HepG2 (cell line): ENCODE data around the gene TBX6. TPM values are rescaled to one million over a fixed set of nuclear protein-coding genes. Genes with fewer than 3 reads are reported as not detected.
"Not testable (repeated sequence)": the region's sequence is repeated elsewhere in the genome, so short reads cannot be mapped to it uniquely, and the experiment has no call there.

Experiments
- ATAC-seq: fragments of 200-7000 bp; cut with Tn5 transposase; 3 replicates; pipeline ENCODE4 v1.9.1; 2020; ENCODE audit warnings: mild to moderate bottlenecking, moderate library complexity
- BruUV-seq: library from RNA; stranded (reverse); fragments of 400-500 nt; replicated peaks from 2 replicates; lab custom pipeline; 2021; lab: Mats Ljungman, UMichigan
- CTCF ChIA-PET: fragments of 300-600 bp; formaldehyde crosslinking; extraction: SDS; loops from one replicate; lab custom pipeline; 2021; ENCODE audit warnings: low total read pairs, inconsistent platforms, low intra/inter-chr PET ratio; lab: Yijun Ruan, JAX
- POLR2A ChIA-PET: fragments of 350-600 bp; sonication (Branson Sonifier 250); formaldehyde crosslinking; loops from one replicate; lab custom pipeline; 2020; ENCODE audit warnings: antibody characterized with exemption, inconsistent platforms; lab: Yijun Ruan, JAX
- DNase-seq: peaks from one replicate; pipeline ENCODE4 v3.0.0-alpha.2; 2015; ENCODE audit warnings: low spot score
- FAIRE-seq: peaks from 3 replicates; lab custom pipeline; 2011; peaks lifted over from hg19 to GRCh38; lab: Jason Lieb, UNC
- H2AFZ ChIP-seq: one replicate; pipeline ENCODE4 v1.6.1; 2011; ENCODE audit warnings: low read length, inconsistent platforms
- H3K27ac ChIP-seq: fragments of 300-600 bp; 3 replicates; pipeline ENCODE4 v1.8.0; 2011; ENCODE audit warnings: mixed run types, mild to moderate bottlenecking, mixed read lengths, low read length, inconsistent platforms; ENCODE audit not compliant: insufficient read depth; ENCODE audit errors: extremely low read length
- H3K27me3 ChIP-seq, 2 experiments: fragments of 200-600 bp in 1 of 2; 2 replicates in 1 of 2; 3 replicates in 1 of 2; pipeline versions ENCODE4 v1.6.0 to v1.8.0; 2011; ENCODE audit warnings: low read length in 2 of 2, mild to moderate bottlenecking in 2 of 2, moderate library complexity in 2 of 2, inconsistent platforms in 1 of 2; ENCODE audit not compliant: insufficient read depth in 2 of 2, control insufficient read depth in 1 of 2
- H3K36me3 ChIP-seq, 2 experiments: fragments of 200-600 bp in 1 of 2; replicated peaks in 1 of 2; 2 replicates in 1 of 2; 3 replicates in 1 of 2; pipeline versions ENCODE4 v1.5.1 to v1.8.0; 2011; ENCODE audit warnings: low read length in 2 of 2, inconsistent platforms in 1 of 2; ENCODE audit not compliant: insufficient read depth in 2 of 2, control insufficient read depth in 1 of 2
- H3K4me1 ChIP-seq: 2 replicates; pipeline ENCODE4 v1.5.1; 2012; ENCODE audit warnings: low read length, inconsistent platforms; ENCODE audit not compliant: insufficient read depth
- H3K4me2 ChIP-seq: 2 replicates; pipeline ENCODE4 v1.6.0; 2011; ENCODE audit warnings: low read depth, low read length, inconsistent platforms
- H3K4me3 ChIP-seq, 3 experiments: fragments of 200-600 bp in 1 of 3; sonication (generic), shearing (Covaris generic) in 1 of 3; replicated peaks in 1 of 3; 2 replicates each; pipeline ENCODE4 v1.5.1; 2011 to 2016; ENCODE audit warnings: low read length in 3 of 3, inconsistent platforms in 2 of 3, low read depth in 2 of 3, mild to moderate bottlenecking in 2 of 3, control low read depth in 1 of 3, mixed read lengths in 1 of 3; ENCODE audit not compliant: insufficient read depth in 1 of 3
- H3K79me2 ChIP-seq: one replicate; pipeline ENCODE4 v1.6.1; 2011; ENCODE audit warnings: low read length, inconsistent platforms; ENCODE audit not compliant: insufficient read depth
- H3K9ac ChIP-seq: 2 replicates; pipeline ENCODE4 v1.6.0; 2011; ENCODE audit warnings: mild to moderate bottlenecking, low read depth, low read length, inconsistent platforms; ENCODE audit not compliant: insufficient read depth
- H3K9me3 ChIP-seq: 2 replicates; pipeline ENCODE4 v1.5.1; 2012; ENCODE audit warnings: mild to moderate bottlenecking, low read length
- H4K20me1 ChIP-seq: 2 replicates; pipeline ENCODE4 v1.6.0; 2011; ENCODE audit warnings: inconsistent platforms, mild to moderate bottlenecking, low read length, moderate library complexity; ENCODE audit not compliant: insufficient read depth
- EHMT2 ChIP-seq: fragments of 200-600 bp; sonication (generic); IDR thresholded peaks from 2 replicates; pipeline ENCODE4 v1.7.0; 2017; ENCODE audit warnings: antibody characterized with exemption, low read depth, low read length, borderline replicate concordance
- KMT2A ChIP-seq: sonication (generic); formaldehyde crosslinking; IDR thresholded peaks from 2 replicates; pipeline ENCODE4 v1.4.0; 2020; ENCODE audit warnings: missing genetic modification reagents
- MIXL1 ChIP-seq: IDR thresholded peaks from 2 replicates; pipeline ENCODE4 v1.6.1; 2016
- PRMT3 ChIP-seq: sonication (generic); formaldehyde crosslinking; IDR thresholded peaks from 2 replicates; pipeline ENCODE4 v1.8.1; 2022; ENCODE audit warnings: low read depth, mild to moderate bottlenecking, moderate library complexity, missing genetic modification reagents, borderline replicate concordance
- SRY ChIP-seq: sonication (generic); formaldehyde crosslinking; IDR thresholded peaks from 2 replicates; pipeline ENCODE4 v1.8.0; 2022; ENCODE audit warnings: mild to moderate bottlenecking, missing genetic modification reagents
- TOPORS ChIP-seq: sonication (generic); formaldehyde crosslinking; IDR thresholded peaks from 2 replicates; pipeline ENCODE4 v1.8.0; 2023; ENCODE audit warnings: mild to moderate bottlenecking, missing genetic modification reagents
- ZNF121 ChIP-seq: sonication (generic); formaldehyde crosslinking; IDR thresholded peaks from 2 replicates; pipeline ENCODE4 v1.5.0; 2020; ENCODE audit warnings: mild to moderate bottlenecking, missing genetic modification reagents
- ZNF234 ChIP-seq: sonication (generic); formaldehyde crosslinking; conservative IDR thresholded peaks from 2 replicates; pipeline ENCODE4 v1.5.1; 2020; ENCODE audit warnings: mild to moderate bottlenecking, missing genetic modification reagents
- ZNF7 ChIP-seq: IDR thresholded peaks from 2 replicates; pipeline ENCODE4 v1.6.1; 2016; ENCODE audit warnings: missing biosample characterization, missing genetic modification reagents
- WGBS: methylation state at CpG from one replicate; pipeline ENCODE4 v1.1.6; 2017; ENCODE audit warnings: low lambda C conversion rate; 5-methylcytosine and 5-hydroxymethylcytosine counted together
- in situ Hi-C: cut with HindIII; loops from 2 replicates; pipeline ENCODE4 v1.10.0; 2017; ENCODE audit warnings: low pct_unique_long_range_greater_than_20kb; ENCODE audit not compliant: extremely low pct_ligation_motif_present
- intact Hi-C: fragments of 100-400 bp; cut with micrococcal nuclease; formaldehyde crosslinking; loops from one replicate; pipeline ENCODE4 v1.10.0; 2022; ENCODE audit not compliant: unreplicated experiment
- polyA plus RNA-seq, 8 experiments: library from polyadenylated mRNA; depleted of rRNA in 3 of 8; stranded (reverse) in 7 of 8; unstranded in 1 of 8; fragments of >200 nt; fragmentation: Illumina TruSeq in 4 of 8; extraction: Trizol in 4 of 8; gene quantifications; 2 replicates each; pipeline versions ENCODE4 v1.2.1 to v1.2.3, GENCODE V29; 2011 to 2016; ENCODE audit warnings: low read depth in 4 of 8, missing spikeins in 1 of 8, mixed read lengths in 1 of 8; ENCODE audit not compliant: insufficient read depth in 1 of 8
- total RNA-seq, 5 experiments: library from RNA; depleted of rRNA; stranded (reverse); fragments of >200 nt; fragmentation: Illumina TruSeq; extraction: Trizol; gene quantifications; 2 replicates each; pipeline ENCODE4 v1.2.3, GENCODE V29; 2016; ENCODE audit warnings: low read depth in 1 of 5
- TF ChIP-seq, protein P1 (sequence below): sonication (generic); formaldehyde crosslinking; IDR thresholded peaks from 2 replicates; pipeline ENCODE4 v1.5.1; 2020; ENCODE audit warnings: missing genetic modification reagents, mild to moderate bottlenecking, borderline replicate concordance

Gene TBX6
- total and polyA plus RNA-seq, 2 of the 13 experiments (the other 11 are each of a cell fraction or from before 2014, with no cell fraction given): 0.24 to 0.42 TPM

- H4K20me1 ChIP-seq, DNase-seq, H2AFZ ChIP-seq, intact Hi-C loops, BruUV-seq, H3K4me2 ChIP-seq, H3K27ac ChIP-seq, H3K79me2 ChIP-seq, H3K36me3 ChIP-seq, FAIRE-seq, H3K9ac ChIP-seq, CTCF ChIA-PET, H3K9me3 ChIP-seq, H3K4me3 ChIP-seq, in situ Hi-C loops, ATAC-seq, POLR2A ChIA-PET: not testable (repeated sequence)
- H3K4me1 ChIP-seq: peaks cover 11% of the 10 kb centered on the region
- 7% methylated on average over 5 of the region's 5 CpGs for WGBS
- H3K27me3 ChIP-seq: peaks cover 0 to 19% of the 10 kb centered on the region in 2 experiments; a peak in 2 of 5 replicates
- TF ChIP-seq ZNF121 (CRISPR knock-in tag): peak; percentile 78; the same call in 1 of the 2 replicates
Observed at GRCh38 chr16:30040690-30041089, 51.0 kb downstream of the TBX6 start.

DNA sequence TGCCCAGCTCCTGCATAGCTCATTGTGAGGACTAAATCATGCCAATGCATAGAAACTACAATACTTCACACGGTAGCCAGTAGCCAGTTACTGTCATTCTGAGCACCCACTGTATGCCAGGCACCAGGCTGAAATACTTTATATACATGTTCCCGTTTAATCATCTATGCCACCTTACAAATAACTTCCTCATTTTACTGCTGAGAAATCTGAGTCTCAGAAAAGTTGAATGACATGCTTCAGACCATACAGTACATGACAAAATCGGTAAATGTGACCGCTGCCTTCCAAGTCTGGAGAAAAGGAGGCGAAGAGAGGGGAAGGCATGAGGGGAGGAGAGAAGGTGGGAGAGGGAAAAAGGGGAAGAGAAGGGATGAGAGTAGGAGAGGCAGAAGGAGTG, 51.5 kb downstream of the TBX6 start:
- intact Hi-C loops: no loop called here
- TF ChIP-seq KMT2A: no peak
- TF ChIP-seq ZNF7 (CRISPR knock-in tag): no peak
- no peak for TF ChIP-seq TOPORS (CRISPR knock-in tag)
- TF ChIP-seq ZNF234: no peak
- TF ChIP-seq SRY (CRISPR knock-in tag): no peak
- TF ChIP-seq EHMT2: no peak
- TF ChIP-seq, protein P1, sequence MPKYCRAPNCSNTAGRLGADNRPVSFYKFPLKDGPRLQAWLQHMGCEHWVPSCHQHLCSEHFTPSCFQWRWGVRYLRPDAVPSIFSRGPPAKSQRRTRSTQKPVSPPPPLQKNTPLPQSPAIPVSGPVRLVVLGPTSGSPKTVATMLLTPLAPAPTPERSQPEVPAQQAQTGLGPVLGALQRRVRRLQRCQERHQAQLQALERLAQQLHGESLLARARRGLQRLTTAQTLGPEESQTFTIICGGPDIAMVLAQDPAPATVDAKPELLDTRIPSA (CRISPR knock-in tag): no peak
- no peak for TF ChIP-seq PRMT3
- TF ChIP-seq MIXL1 (CRISPR knock-in tag): no peak
- Histone ChIP-seq H3K9ac (no peak overlapping the region), H3K4me1 (peaks cover 8% of the 10 kb centered on the region; the same call in 1 of the 2 replicates), H2AFZ (no peak overlapping the region), H3K27ac (no peak overlapping the region), H4K20me1 (no peaks in the 10 kb centered on the region), H3K79me2 (no peaks in the 10 kb centered on the region), H3K36me3 (no peaks in the 10 kb centered on the region), H3K4me3 (no peak overlapping the region), H3K4me2 (no peak overlapping the region), H3K27me3 (peaks cover 0 to 16% of the 10 kb centered on the region in 2 experiments; a peak in 2 of 5 replicates), H3K9me3 (no peaks in the 10 kb centered on the region)
- ATAC-seq (no peak), DNase-seq (no peak), FAIRE-seq (no peak)
- 22% methylated on average over 5 of the region's 5 CpGs for WGBS
- no TSS peak for BruUV-seq
- ChIA-PET CTCF (no interaction called here), POLR2A (no interaction called here)
- in situ Hi-C loops: no loop called here

Other genes with a start within 250 kb of the TBX6 start
- 39.2 and 54.9 TPM in 2 replicates for gene CDIPT, start 228.7 kb downstream of the TBX6 start, total RNA-seq (2016; rRNA removed; fragmentation: Illumina TruSeq; extraction: Trizol)
- gene CDIPT, start 228.7 kb downstream of the TBX6 start, polyA plus RNA-seq (2011; rRNA removed): 97.5 and 109 TPM in 2 replicates
- gene SEZ6L2, start 192.4 kb downstream of the TBX6 start, total RNA-seq (2016; rRNA removed; fragmentation: Illumina TruSeq; extraction: Trizol): 6.6 and 14.9 TPM in 2 replicates
- 16.9 and 30.7 TPM in 2 replicates for gene SEZ6L2, start 192.4 kb downstream of the TBX6 start, polyA plus RNA-seq (2011; rRNA removed)
- 15.6 and 19.7 TPM in 2 replicates for gene ASPHD1, start 191.4 kb downstream of the TBX6 start, total RNA-seq (2016; rRNA removed; fragmentation: Illumina TruSeq; extraction: Trizol)
- gene ASPHD1, start 191.4 kb downstream of the TBX6 start, polyA plus RNA-seq (2011; rRNA removed): 13.1 and 15.6 TPM in 2 replicates
- 3.9 and 6.3 TPM in 2 replicates for gene KCTD13, start 165.7 kb downstream of the TBX6 start, total RNA-seq (2016; rRNA removed; fragmentation: Illumina TruSeq; extraction: Trizol)
- gene KCTD13, start 165.7 kb downstream of the TBX6 start, polyA plus RNA-seq (2011; rRNA removed): 14.7 and 15.2 TPM in 2 replicates
- gene TMEM219, start 129.8 kb downstream of the TBX6 start, total RNA-seq (2016; rRNA removed; fragmentation: Illumina TruSeq; extraction: Trizol): 64.5 and 105 TPM in 2 replicates
- gene TMEM219, start 129.8 kb downstream of the TBX6 start, polyA plus RNA-seq (2011; rRNA removed): 115 and 151 TPM in 2 replicates
- 27.6 and 43.2 TPM in 2 replicates for gene TAOK2, start 118.1 kb downstream of the TBX6 start, total RNA-seq (2016; rRNA removed; fragmentation: Illumina TruSeq; extraction: Trizol)
- gene TAOK2, start 118.1 kb downstream of the TBX6 start, polyA plus RNA-seq (2011; rRNA removed): 17.4 and 24.8 TPM in 2 replicates
- gene HIRIP3, start 96.3 kb downstream of the TBX6 start, total RNA-seq (2016; rRNA removed; fragmentation: Illumina TruSeq; extraction: Trizol): 17.2 and 17.3 TPM in 2 replicates
- gene HIRIP3, start 96.3 kb downstream of the TBX6 start, polyA plus RNA-seq (2011; rRNA removed): 12.6 and 16.3 TPM in 2 replicates
- gene INO80E, start 95.7 kb downstream of the TBX6 start, total RNA-seq (2016; rRNA removed; fragmentation: Illumina TruSeq; extraction: Trizol): 39.5 and 45.6 TPM in 2 replicates
- 25.8 and 28.4 TPM in 2 replicates for gene INO80E, start 95.7 kb downstream of the TBX6 start, polyA plus RNA-seq (2011; rRNA removed)
- 0.15 and 0.21 TPM in 2 replicates for gene DOC2A, start 80.9 kb downstream of the TBX6 start, total RNA-seq (2016; rRNA removed; fragmentation: Illumina TruSeq; extraction: Trizol)
- 0.55 and 1.4 TPM in 2 replicates for gene DOC2A, start 80.9 kb downstream of the TBX6 start, polyA plus RNA-seq (2011; rRNA removed)
- gene C16orf92, start 68.7 kb downstream of the TBX6 start, total RNA-seq (2016; rRNA removed; fragmentation: Illumina TruSeq; extraction: Trizol): not detected in 2 replicates
- gene C16orf92, start 68.7 kb downstream of the TBX6 start, polyA plus RNA-seq (2011; rRNA removed): not detected in 2 replicates
- not detected in 2 replicates for gene TLCD3B, start 60.7 kb downstream of the TBX6 start, total RNA-seq (2016; rRNA removed; fragmentation: Illumina TruSeq; extraction: Trizol)
- 0.24 TPM in 1 of 2 replicates, not detected in the other for gene TLCD3B, start 60.7 kb downstream of the TBX6 start, polyA plus RNA-seq (2011; rRNA removed)
- gene ALDOA, start 26.2 kb downstream of the TBX6 start, total RNA-seq (2016; rRNA removed; fragmentation: Illumina TruSeq; extraction: Trizol): 925 and 999 TPM in 2 replicates
- 1,884 and 1,912 TPM in 2 replicates for gene ALDOA, start 26.2 kb downstream of the TBX6 start, polyA plus RNA-seq (2011; rRNA removed)
- gene PPP4C, start 15.9 kb downstream of the TBX6 start, total RNA-seq (2016; rRNA removed; fragmentation: Illumina TruSeq; extraction: Trizol): 176 and 177 TPM in 2 replicates
- 220 and 272 TPM in 2 replicates for gene PPP4C, start 15.9 kb downstream of the TBX6 start, polyA plus RNA-seq (2011; rRNA removed)
- gene YPEL3, start 4.3 kb upstream of the TBX6 start, total RNA-seq (2016; rRNA removed; fragmentation: Illumina TruSeq; extraction: Trizol): 4.8 and 5.4 TPM in 2 replicates
- 47.0 and 63.6 TPM in 2 replicates for gene YPEL3, start 4.3 kb upstream of the TBX6 start, polyA plus RNA-seq (2011; rRNA removed)
- gene GDPD3, start 21.6 kb upstream of the TBX6 start, total RNA-seq (2016; rRNA removed; fragmentation: Illumina TruSeq; extraction: Trizol): 14.3 and 20.6 TPM in 2 replicates
- 18.7 and 21.2 TPM in 2 replicates for gene GDPD3, start 21.6 kb upstream of the TBX6 start, polyA plus RNA-seq (2011; rRNA removed)
- 27.7 and 32.5 TPM in 2 replicates for gene MAPK3, start 31.3 kb upstream of the TBX6 start, total RNA-seq (2016; rRNA removed; fragmentation: Illumina TruSeq; extraction: Trizol)
- gene MAPK3, start 31.3 kb upstream of the TBX6 start, polyA plus RNA-seq (2011; rRNA removed): 168 and 206 TPM in 2 replicates
- gene CORO1A, start 91.7 kb upstream of the TBX6 start, total RNA-seq (2016; rRNA removed; fragmentation: Illumina TruSeq; extraction: Trizol): 5.4 and 6.5 TPM in 2 replicates
- 9.5 and 12.9 TPM in 2 replicates for gene CORO1A, start 91.7 kb upstream of the TBX6 start, polyA plus RNA-seq (2011; rRNA removed)
- 295 and 354 TPM in 2 replicates for gene BOLA2B, start 101.7 kb upstream of the TBX6 start, total RNA-seq (2016; rRNA removed; fragmentation: Illumina TruSeq; extraction: Trizol)
- 63.8 and 97.0 TPM in 2 replicates for gene BOLA2B, start 101.7 kb upstream of the TBX6 start, polyA plus RNA-seq (2011; rRNA removed)
- 13.4 and 37.1 TPM in 2 replicates for gene SLX1A, start 102.0 kb upstream of the TBX6 start, total RNA-seq (2016; rRNA removed; fragmentation: Illumina TruSeq; extraction: Trizol)
- gene SLX1A, start 102.0 kb upstream of the TBX6 start, polyA plus RNA-seq (2011; rRNA removed): 9.1 and 12.0 TPM in 2 replicates
- 20.7 and 28.3 TPM in 2 replicates for gene SULT1A3, start 107.3 kb upstream of the TBX6 start, total RNA-seq (2016; rRNA removed; fragmentation: Illumina TruSeq; extraction: Trizol)
- gene SULT1A3, start 107.3 kb upstream of the TBX6 start, polyA plus RNA-seq (2011; rRNA removed): 15.4 and 21.0 TPM in 2 replicates
- gene NPIPB13, start 156.6 kb upstream of the TBX6 start, total RNA-seq (2016; rRNA removed; fragmentation: Illumina TruSeq; extraction: Trizol): 1.00 and 1.3 TPM in 2 replicates
- gene NPIPB13, start 156.6 kb upstream of the TBX6 start, polyA plus RNA-seq (2011; rRNA removed): 2.7 and 4.4 TPM in 2 replicates